CMK (cell line): ENCODE results near the gene VPS26C.

Experiments
- DNase-seq: peaks from one replicate; pipeline ENCODE4 v3.0.0-alpha.2; 2010; ENCODE audit warnings: low read depth

The VPS26C gene

GRCh38 chr21:37264808-37265207 lies 2.3 kb downstream of the VPS26C start:
- DNase-seq = no peak

DNA sequence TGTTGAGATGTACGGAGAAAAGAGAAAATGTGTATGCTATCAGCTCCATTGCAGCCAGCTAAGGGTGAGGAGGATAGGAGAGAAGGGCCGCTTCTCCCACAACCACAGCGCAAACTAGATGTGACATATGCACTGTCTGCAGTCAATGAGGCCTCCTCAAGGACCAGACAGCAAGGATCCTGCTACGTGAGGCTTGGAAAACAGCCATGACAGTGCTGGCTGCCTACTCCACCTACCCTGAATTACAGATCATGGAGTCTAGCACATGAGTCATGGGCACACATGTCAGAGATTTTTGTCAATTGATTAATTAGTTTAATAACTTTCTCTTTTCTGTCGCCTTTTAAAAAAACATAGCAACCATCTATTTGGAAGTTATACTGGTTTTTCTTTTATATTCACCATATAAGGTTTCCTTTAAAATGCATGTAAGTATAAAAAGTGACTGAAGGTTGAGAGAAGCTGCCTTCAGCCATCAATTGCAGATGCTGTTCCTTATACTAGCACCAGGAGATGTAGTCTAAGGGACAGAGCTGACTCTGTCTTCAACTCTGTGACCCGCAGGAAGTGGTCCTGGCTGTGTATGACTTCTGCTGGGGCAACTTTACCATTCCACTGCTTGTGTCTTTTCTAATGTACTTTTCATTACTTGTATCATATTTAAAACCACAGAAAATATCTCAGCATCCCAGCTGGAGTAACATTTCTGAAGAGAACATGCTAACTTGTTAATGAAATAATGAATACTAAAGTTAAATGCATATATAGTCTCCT lies 3.1 kb downstream of the VPS26C start:
- DNase-seq = no peak

GRCh38 chr21:37259426-37259825 lies 7.7 kb downstream of the VPS26C start:
- DNase-seq = no peak

- peak; percentile 78 for DNase-seq
Observed at GRCh38 chr21:37257967-37258877, 8.9 kb downstream of the VPS26C start.

GRCh38 chr21:37257511-37257966 lies 9.6 kb downstream of the VPS26C start:
- DNase-seq = peak; percentile 92

DNA sequence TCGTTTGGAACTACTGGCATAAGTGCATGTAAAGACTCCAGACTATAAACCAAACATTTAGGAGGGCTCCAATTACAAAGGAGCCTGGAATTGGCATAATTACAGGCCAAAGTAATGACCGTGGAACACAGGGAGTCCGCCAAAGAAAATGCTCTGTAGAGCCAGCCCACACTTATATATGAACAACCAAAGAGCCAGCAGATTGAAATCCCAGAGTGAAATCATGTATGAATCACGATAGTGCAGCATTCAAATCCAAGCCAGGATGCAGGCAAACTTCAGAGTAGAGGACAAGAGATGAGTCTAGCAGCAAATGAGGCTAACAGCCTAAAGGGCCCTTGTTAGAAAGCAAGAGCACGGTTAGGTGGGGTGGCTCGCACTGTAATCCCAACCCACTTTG lies 13.1 kb downstream of the VPS26C start:
- DNase-seq = no peak

- DNase-seq = no peak
Observed at GRCh38 chr21:37251294-37251634, 15.9 kb downstream of the VPS26C start.

- DNase-seq = no peak
Observed at GRCh38 chr21:37249112-37249904, 17.8 kb downstream of the VPS26C start.

DNA sequence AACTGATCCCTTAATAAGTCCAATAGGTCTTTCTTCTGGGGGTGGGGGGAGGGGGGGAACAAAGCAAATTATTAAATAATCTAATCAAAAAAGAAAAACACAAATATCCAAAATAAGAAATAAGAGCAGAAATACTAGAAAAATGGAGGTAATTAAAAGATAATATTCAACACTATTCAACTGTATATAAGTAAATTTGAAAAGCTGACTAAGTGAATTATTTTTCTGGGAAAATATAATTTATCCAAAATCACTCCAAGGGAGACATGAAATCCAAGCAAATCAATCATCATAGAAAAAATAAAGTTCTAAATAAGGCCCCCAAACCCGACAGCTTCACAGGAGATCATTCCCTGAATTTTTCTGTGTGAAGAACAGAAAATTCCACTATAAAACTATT lies 18.8 kb downstream of the VPS26C start:
- DNase-seq = no peak

GRCh38 chr21:37245151-37245550 lies 22.0 kb downstream of the VPS26C start:
- no peak for DNase-seq

DNA sequence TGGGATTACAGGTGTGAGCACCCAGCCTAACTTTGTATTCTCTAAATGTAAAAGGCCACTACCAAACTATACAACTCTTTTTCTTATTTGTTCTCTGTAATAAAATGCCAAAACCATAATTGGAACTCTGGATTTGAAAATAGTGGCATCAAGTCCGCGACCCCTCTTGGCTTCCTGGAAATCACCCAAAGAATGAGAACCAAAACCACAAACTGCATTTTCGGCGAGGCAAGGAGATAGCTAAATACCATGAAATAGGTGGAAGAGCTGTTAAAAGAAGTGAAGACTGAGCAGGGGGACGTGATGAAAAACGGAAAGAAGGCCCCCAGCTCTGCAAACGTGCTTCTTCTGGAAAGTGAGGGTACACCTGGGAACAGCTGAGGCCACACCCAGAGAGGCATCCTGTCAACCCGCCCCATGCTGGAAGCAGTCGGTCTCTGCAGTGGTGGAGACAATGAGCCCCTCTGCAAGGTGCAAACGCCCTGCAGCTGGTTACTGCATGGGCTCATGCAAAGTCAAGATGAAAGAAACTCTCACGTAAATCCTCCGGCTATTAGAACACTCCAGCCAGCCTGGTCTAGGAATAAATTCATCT lies 22.5 kb downstream of the VPS26C start:
- no peak for DNase-seq

DNA sequence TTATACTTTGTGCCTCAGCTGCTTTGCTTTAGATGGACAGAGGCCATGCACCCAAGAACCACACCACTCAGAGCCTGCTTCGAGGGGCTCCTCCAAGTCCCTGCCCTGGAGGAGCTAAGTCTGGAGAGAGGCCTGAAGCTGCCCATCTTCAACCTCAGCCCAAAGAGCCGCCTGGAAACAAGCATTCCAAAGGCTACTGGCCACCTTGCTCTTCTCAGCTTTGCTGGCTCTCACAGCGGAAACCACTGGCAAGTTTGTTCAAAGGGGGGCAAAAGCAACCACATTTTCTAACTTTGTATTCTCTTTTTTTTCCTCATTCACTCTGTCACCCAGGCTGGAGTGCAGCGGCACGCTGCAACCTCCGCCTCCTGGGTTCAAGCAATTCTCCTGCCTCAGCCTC lies 23.2 kb downstream of the VPS26C start:
- no peak for DNase-seq

- DNase-seq = no peak
Observed at GRCh38 chr21:37241426-37241825, 25.7 kb downstream of the VPS26C start.

GRCh38 chr21:37240978-37241377 lies 26.2 kb downstream of the VPS26C start:
- DNase-seq = no peak

GRCh38 chr21:37237764-37238163 lies 29.4 kb downstream of the VPS26C start:
- DNase-seq = no peak

GRCh38 chr21:37237346-37237745 lies 29.8 kb downstream of the VPS26C start:
- no peak for DNase-seq

DNA sequence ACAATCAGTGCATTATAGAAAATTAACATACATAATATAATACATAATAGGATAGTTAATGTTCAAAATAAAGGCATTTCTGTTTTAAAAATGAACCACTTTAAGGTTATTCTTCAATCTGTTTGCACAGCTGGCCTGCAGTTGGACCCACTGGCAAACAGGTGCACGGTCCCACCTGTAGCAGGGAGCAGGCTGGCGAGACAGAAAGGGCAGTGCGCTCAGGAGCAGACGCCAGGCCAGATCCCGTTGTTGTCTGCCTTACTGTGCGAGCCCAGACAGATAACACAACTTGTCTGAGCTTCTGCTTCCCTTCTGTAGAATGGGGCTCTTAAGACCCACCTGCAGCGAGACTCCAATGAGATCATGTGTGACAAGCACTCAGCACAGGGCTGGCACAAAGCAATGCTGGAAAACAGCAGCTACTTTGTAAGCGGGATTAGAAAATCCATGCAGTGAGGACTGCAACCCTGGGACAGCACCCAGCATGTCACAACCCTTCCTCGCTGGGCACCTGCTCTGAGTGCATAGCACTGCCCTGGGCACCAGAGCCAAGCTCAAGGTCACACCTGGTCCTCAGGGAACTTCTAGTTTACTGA lies 33.5 kb downstream of the VPS26C start:
- no peak for DNase-seq

DNA sequence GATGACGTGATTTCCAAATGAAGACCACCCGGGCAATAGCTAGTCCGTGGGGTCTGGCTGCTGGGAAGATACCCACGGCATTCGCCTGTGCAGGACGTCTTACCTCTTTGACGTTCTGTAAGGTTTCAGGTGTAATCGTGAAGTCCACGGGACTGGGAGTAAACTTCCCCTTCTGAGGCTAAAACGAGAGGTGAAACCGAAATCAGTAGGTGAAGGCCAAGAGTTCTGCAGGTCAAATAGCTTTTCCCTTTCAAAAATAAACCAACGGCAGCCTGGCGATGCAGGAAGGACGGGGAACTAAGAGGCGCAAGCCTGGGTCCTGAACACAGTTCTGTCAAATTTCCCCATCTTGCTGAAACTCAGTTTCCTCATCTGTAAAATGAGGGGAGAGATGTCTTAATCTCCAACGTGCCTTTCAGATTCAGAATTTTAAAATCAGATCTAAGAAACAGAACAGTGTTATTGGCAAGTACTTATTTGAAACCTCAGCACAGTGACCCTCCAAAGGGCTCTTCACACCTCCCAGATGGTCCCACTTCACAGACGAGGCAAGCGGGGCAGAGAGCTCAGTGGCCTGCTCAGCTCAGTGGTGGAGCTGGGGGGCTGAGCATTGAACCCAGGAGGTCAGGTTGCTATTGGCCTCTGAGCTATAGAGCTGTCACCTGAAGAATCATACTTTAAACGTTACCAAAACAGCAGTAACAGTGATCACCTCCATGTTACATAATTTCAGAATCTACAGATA lies 34.7 kb downstream of the VPS26C start:
- DNase-seq = no peak

DNA sequence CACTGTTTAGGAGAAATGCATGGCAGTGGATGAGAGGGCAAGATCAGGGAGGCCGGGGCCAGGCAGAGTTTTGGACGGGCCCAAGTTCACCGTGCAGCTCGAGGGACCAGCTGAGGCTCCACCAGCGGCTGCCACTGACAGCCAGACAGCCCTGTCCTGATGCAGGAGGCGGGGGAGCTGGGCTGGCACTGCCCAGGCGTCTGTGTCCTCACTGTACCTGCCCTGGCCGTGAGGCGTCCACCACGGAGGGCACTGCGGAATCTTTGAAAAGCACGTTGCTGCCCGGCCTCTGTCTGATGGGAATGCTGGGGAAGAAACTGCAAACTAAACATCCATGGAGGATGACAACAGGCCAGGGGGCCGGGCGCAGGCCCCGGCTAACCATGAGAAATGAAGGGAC lies 35.5 kb downstream of the VPS26C start:
- no peak for DNase-seq

- no peak for DNase-seq
Observed at GRCh38 chr21:37231249-37231645, 35.9 kb downstream of the VPS26C start.
